SK-N-SH (cell line): Measurements from ENCODE around the gene SAMD1. TPM values are rescaled to one million over a fixed set of nuclear protein-coding genes. Genes with fewer than 3 reads are reported as not detected.

ENCODE experiments used
- CTCF ChIA-PET: fragments of 300-600, 350-600 bp; formaldehyde crosslinking; extraction: SDS; loops from one replicate; lab custom pipeline; 2021; lab: Yijun Ruan, JAX
- POLR2A ChIA-PET: fragments of 350-600 bp; sonication (Branson Sonifier 250); formaldehyde crosslinking; extraction: SDS; loops from one replicate; lab custom pipeline; 2020; ENCODE audit warnings: antibody characterized with exemption, inconsistent platforms; lab: Yijun Ruan, JAX
- DNase-seq: peaks from one replicate; pipeline ENCODE4 v3.0.0; 2012
- H2AFZ ChIP-seq: fragments of 200-600 bp; sonication (generic); 2 replicates; pipeline ENCODE4 v1.8.1; 2016; ENCODE audit warnings: antibody characterized with exemption, mild to moderate bottlenecking, low read depth
- H3F3A ChIP-seq: fragments of 200-600 bp; sonication (generic); replicated peaks from 2 replicates; pipeline ENCODE3; 2016; ENCODE audit warnings: antibody characterized with exemption, mild to moderate bottlenecking; ENCODE audit not compliant: insufficient read depth
- H3K27ac ChIP-seq, 2 experiments: fragments of 200-500 bp in 1 of 2; fragments of 200-600 bp in 1 of 2; sonication (Bioruptor generic) in 1 of 2; sonication (generic), shearing (Covaris generic) in 1 of 2; 2 replicates each; pipeline versions ENCODE4 v1.5.1 to v1.6.1; 2014 to 2016; ENCODE audit warnings: low read depth in 2 of 2, inconsistent platforms in 1 of 2, low read length in 1 of 2, mild to moderate bottlenecking in 1 of 2, mixed read lengths in 1 of 2
- H3K27me3 ChIP-seq: fragments of 200-600 bp; sonication (generic), shearing (Covaris generic); 2 replicates; pipeline ENCODE4 v1.6.1; 2016; ENCODE audit warnings: mixed run types; ENCODE audit not compliant: insufficient read depth
- H3K36me3 ChIP-seq, 2 experiments: fragments of 200-500 bp in 1 of 2; fragments of 200-600 bp in 1 of 2; sonication (Bioruptor generic) in 1 of 2; sonication (generic) in 1 of 2; replicated peaks in 1 of 2; 2 replicates each; pipeline versions ENCODE3 to v1.5.1; 2014 to 2016; ENCODE audit warnings: low read length in 1 of 2, mild to moderate bottlenecking in 1 of 2; ENCODE audit not compliant: insufficient read depth in 2 of 2, control insufficient read depth in 1 of 2
- H3K4me1 ChIP-seq, 2 experiments: fragments of 200-500 bp in 1 of 2; fragments of 200-600 bp in 1 of 2; sonication (Bioruptor generic) in 1 of 2; sonication (generic), shearing (Covaris generic) in 1 of 2; 2 replicates each; pipeline versions ENCODE4 v1.5.1 to v1.6.1; 2014 to 2016; ENCODE audit warnings: low read depth in 1 of 2, low read length in 1 of 2, mixed run types in 1 of 2; ENCODE audit not compliant: insufficient read depth in 2 of 2, control insufficient read depth in 1 of 2
- H3K4me2 ChIP-seq: fragments of 200-600 bp; sonication (generic), shearing (Covaris generic); 2 replicates; pipeline ENCODE4 v1.6.1; 2017; ENCODE audit warnings: mixed run types
- H3K4me3 ChIP-seq, 2 experiments: fragments of 200-500 bp in 1 of 2; fragments of 200-600 bp in 1 of 2; sonication (Bioruptor generic) in 1 of 2; sonication (generic), shearing (Covaris generic) in 1 of 2; 2 replicates each; pipeline versions ENCODE4 v1.5.1 to v1.8.1; 2014 to 2016; ENCODE audit warnings: low read depth in 2 of 2, inconsistent platforms in 1 of 2, low read length in 1 of 2, mild to moderate bottlenecking in 1 of 2, mixed read lengths in 1 of 2, moderate library complexity in 1 of 2
- H3K79me2 ChIP-seq: fragments of 200-600 bp; sonication (generic); 2 replicates; pipeline ENCODE4 v1.8.1; 2017; ENCODE audit warnings: mild to moderate bottlenecking; ENCODE audit not compliant: insufficient read depth
- H3K9ac ChIP-seq: fragments of 200-600 bp; sonication (generic); 2 replicates; pipeline ENCODE4 v1.6.1; 2017; ENCODE audit warnings: mixed run types
- H3K9me2 ChIP-seq: fragments of 200-600 bp; sonication (generic); 2 replicates; pipeline ENCODE4 v1.6.1; 2017; ENCODE audit warnings: mixed run types
- H3K9me3 ChIP-seq: fragments of 200-600 bp; sonication (generic); 2 replicates; pipeline ENCODE4 v1.6.1; 2017; ENCODE audit warnings: mixed run types, mild to moderate bottlenecking, moderate library complexity
- H4K20me1 ChIP-seq: fragments of 200-600 bp; sonication (generic); 2 replicates; pipeline ENCODE4 v1.6.1; 2017; ENCODE audit warnings: mild to moderate bottlenecking, mixed run types; ENCODE audit not compliant: insufficient read depth
- ELF1 ChIP-seq: IDR thresholded peaks from 2 replicates; pipeline ENCODE4 v1.4.0; 2012
- FOSL2 ChIP-seq: IDR thresholded peaks from 2 replicates; pipeline ENCODE4 v1.4.0; 2012; ENCODE audit warnings: low read depth, mild to moderate bottlenecking, moderate library complexity, borderline replicate concordance
- FOXM1 ChIP-seq: IDR thresholded peaks from 2 replicates; pipeline ENCODE4 v1.4.0; 2012; ENCODE audit warnings: low read depth, mild to moderate bottlenecking
- GATA2 ChIP-seq: sonication (generic); formaldehyde crosslinking; IDR thresholded peaks from 2 replicates; pipeline ENCODE4 v1.5.0; 2020; ENCODE audit warnings: mild to moderate bottlenecking, missing genetic modification reagents
- JUND ChIP-seq: IDR thresholded peaks from 2 replicates; pipeline ENCODE4 v1.4.0; 2012
- MEF2A ChIP-seq: IDR thresholded peaks from 2 replicates; pipeline ENCODE4 v1.4.0; 2012; ENCODE audit warnings: low read depth, borderline replicate concordance
- MXI1 ChIP-seq: IDR thresholded peaks from 2 replicates; pipeline ENCODE4 v1.6.1; 2012; ENCODE audit warnings: mild to moderate bottlenecking, low read depth, low read length, improper control_type of control experiment
- NFIC ChIP-seq: IDR thresholded peaks from 2 replicates; pipeline ENCODE4 v1.4.0; 2012; ENCODE audit warnings: borderline replicate concordance
- PBX3 ChIP-seq: IDR thresholded peaks from 2 replicates; pipeline ENCODE4; 2012
- RAD21 ChIP-seq: IDR thresholded peaks from 2 replicates; pipeline ENCODE4 v1.6.1; 2012; ENCODE audit warnings: mild to moderate bottlenecking, low read length
- RCOR1 ChIP-seq: fragments of 150-350 bp; IDR thresholded peaks from 2 replicates; pipeline ENCODE4 v1.6.1; 2017; ENCODE audit warnings: antibody characterized with exemption, low read length
- RFX5 ChIP-seq: IDR thresholded peaks from 2 replicates; pipeline ENCODE4 v1.6.1; 2012; ENCODE audit warnings: mild to moderate bottlenecking, improper control_type of control experiment, low read length
- RXRA ChIP-seq: IDR thresholded peaks from 2 replicates; pipeline ENCODE4 v1.4.0; 2012; ENCODE audit warnings: low read depth, mild to moderate bottlenecking, borderline replicate concordance
- SMC3 ChIP-seq: IDR thresholded peaks from 2 replicates; pipeline ENCODE4 v1.6.1; 2012; ENCODE audit warnings: low read depth, low read length, improper control_type of control experiment
- TCF12 ChIP-seq: IDR thresholded peaks from 2 replicates; pipeline ENCODE4 v1.4.0; 2012
- YY1 ChIP-seq: IDR thresholded peaks from 2 replicates; pipeline ENCODE4 v1.4.0; 2012; ENCODE audit warnings: low read depth, mild to moderate bottlenecking
- WGBS: methylation state at CpG from one replicate; pipeline ENCODE4 v1.1.6; 2017; ENCODE audit warnings: low lambda C conversion rate; 5-methylcytosine and 5-hydroxymethylcytosine counted together
- polyA plus RNA-seq, 3 experiments: library from polyadenylated mRNA; depleted of rRNA; stranded (reverse); fragments of >200 nt; gene quantifications; 2 replicates each; pipeline ENCODE4 v1.2.3, GENCODE V29; 2012
- TF ChIP-seq, protein P1 (sequence below): IDR thresholded peaks from 2 replicates; pipeline ENCODE4 v1.4.0; 2012; ENCODE audit warnings: low read depth, borderline replicate concordance
- TF ChIP-seq, protein P2 (sequence below): IDR thresholded peaks from 2 replicates; pipeline ENCODE4 v1.6.1; 2012; ENCODE audit warnings: mild to moderate bottlenecking, low read depth, low read length, moderate library complexity
- TF ChIP-seq, protein P3 (sequence below): IDR thresholded peaks from 2 replicates; pipeline ENCODE4 v1.4.0; 2012; ENCODE audit warnings: low read depth, borderline replicate concordance

Gene SAMD1
- polyA plus RNA-seq, 1 of the 3 experiments (the other 2 are of a cell fraction): 19.0 TPM

DNA sequence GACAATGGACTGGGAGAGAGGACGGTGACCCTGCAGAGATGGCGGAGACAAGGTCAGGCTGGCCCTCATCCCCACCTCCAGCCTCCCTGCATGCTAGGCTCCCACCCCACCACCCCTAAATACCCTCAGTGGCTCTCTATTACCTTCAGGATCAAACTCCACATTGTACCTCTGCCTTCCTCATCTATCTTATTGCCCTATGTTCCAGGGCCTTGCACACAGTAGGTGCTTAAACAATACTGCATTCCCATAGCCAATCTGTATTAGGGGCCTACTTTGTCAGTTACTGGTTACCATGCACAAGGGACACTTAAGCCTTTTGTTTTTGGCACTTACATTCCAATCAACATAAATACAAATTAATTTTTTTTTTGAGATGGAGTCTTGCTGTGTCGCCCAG is 35.2 kb downstream of the SAMD1 start:
- DNase-seq: no peak
- Histone ChIP-seq H3K9me3 (no peaks in the 10 kb centered on the region), H4K20me1 (no peaks in the 10 kb centered on the region), H2AFZ (no peak overlapping the region), H3K27ac (no peak overlapping the region), H3K4me1 (peaks cover 6 to 10% of the 10 kb centered on the region in 2 experiments; a peak in 2 of 4 replicates), H3K79me2 (no peaks in the 10 kb centered on the region), H3K4me3 (no peak overlapping the region), H3K9me2 (no peaks in the 10 kb centered on the region), H3K36me3 (no peaks in the 10 kb centered on the region), H3K9ac (no peak overlapping the region), H3F3A (peaks cover 11% of the 10 kb centered on the region), H3K4me2 (no peak overlapping the region), H3K27me3 (no peaks in the 10 kb centered on the region)
- POLR2A ChIA-PET: no interaction called here
- CTCF ChIA-PET: interaction anchor here (1.4 to 8.1 kb wide), 3 partner anchors 12 to 175 kb away, joined by 4 to 146 read pairs (median 10); partner anchors contain the start of gene MISP3
- whole genome bisulfite sequencing: 89% methylated on average over 1 of the region's 3 CpGs
- TF ChIP-seq, protein P1, sequence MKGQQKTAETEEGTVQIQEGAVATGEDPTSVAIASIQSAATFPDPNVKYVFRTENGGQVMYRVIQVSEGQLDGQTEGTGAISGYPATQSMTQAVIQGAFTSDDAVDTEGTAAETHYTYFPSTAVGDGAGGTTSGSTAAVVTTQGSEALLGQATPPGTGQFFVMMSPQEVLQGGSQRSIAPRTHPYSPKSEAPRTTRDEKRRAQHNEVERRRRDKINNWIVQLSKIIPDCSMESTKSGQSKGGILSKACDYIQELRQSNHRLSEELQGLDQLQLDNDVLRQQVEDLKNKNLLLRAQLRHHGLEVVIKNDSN: no peak
- TF ChIP-seq RFX5 (no peak), MXI1 (no peak), RXRA (no peak), GATA2 (CRISPR knock-in tag) (no peak), TCF12 (no peak), JUND (no peak), FOSL2 (no peak), FOXM1 (no peak), PBX3 (no peak), ELF1 (no peak), MEF2A (no peak), YY1 (no peak), RCOR1 (no peak), SMC3 (no peak), RAD21 (no peak), NFIC (no peak)
- TF ChIP-seq, protein P2, sequence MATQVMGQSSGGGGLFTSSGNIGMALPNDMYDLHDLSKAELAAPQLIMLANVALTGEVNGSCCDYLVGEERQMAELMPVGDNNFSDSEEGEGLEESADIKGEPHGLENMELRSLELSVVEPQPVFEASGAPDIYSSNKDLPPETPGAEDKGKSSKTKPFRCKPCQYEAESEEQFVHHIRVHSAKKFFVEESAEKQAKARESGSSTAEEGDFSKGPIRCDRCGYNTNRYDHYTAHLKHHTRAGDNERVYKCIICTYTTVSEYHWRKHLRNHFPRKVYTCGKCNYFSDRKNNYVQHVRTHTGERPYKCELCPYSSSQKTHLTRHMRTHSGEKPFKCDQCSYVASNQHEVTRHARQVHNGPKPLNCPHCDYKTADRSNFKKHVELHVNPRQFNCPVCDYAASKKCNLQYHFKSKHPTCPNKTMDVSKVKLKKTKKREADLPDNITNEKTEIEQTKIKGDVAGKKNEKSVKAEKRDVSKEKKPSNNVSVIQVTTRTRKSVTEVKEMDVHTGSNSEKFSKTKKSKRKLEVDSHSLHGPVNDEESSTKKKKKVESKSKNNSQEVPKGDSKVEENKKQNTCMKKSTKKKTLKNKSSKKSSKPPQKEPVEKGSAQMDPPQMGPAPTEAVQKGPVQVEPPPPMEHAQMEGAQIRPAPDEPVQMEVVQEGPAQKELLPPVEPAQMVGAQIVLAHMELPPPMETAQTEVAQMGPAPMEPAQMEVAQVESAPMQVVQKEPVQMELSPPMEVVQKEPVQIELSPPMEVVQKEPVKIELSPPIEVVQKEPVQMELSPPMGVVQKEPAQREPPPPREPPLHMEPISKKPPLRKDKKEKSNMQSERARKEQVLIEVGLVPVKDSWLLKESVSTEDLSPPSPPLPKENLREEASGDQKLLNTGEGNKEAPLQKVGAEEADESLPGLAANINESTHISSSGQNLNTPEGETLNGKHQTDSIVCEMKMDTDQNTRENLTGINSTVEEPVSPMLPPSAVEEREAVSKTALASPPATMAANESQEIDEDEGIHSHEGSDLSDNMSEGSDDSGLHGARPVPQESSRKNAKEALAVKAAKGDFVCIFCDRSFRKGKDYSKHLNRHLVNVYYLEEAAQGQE: no peak
- TF ChIP-seq, protein P3, sequence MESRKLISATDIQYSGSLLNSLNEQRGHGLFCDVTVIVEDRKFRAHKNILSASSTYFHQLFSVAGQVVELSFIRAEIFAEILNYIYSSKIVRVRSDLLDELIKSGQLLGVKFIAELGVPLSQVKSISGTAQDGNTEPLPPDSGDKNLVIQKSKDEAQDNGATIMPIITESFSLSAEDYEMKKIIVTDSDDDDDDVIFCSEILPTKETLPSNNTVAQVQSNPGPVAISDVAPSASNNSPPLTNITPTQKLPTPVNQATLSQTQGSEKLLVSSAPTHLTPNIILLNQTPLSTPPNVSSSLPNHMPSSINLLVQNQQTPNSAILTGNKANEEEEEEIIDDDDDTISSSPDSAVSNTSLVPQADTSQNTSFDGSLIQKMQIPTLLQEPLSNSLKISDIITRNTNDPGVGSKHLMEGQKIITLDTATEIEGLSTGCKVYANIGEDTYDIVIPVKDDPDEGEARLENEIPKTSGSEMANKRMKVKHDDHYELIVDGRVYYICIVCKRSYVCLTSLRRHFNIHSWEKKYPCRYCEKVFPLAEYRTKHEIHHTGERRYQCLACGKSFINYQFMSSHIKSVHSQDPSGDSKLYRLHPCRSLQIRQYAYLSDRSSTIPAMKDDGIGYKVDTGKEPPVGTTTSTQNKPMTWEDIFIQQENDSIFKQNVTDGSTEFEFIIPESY: no peak
